Spleen (tissue), 7 donors: ENCODE results near the gene ZNF536.

Experiments
- CTCF ChIP-seq, 11 experiments: fragments of 200-600 bp in 7 of 11; fragments of 450-650 bp in 4 of 11; sonication (generic) in 4 of 11; IDR thresholded peaks in 8 of 11; conservative IDR thresholded peaks in 3 of 11; 1 replicate in 7 of 11; 2 replicates in 4 of 11; pipeline versions ENCODE4 v1.4.0 to v1.8.0; 2016 to 2021; ENCODE audit warnings: antibody characterized with exemption in 11 of 11, inconsistent platforms in 4 of 11, mild to moderate bottlenecking in 1 of 11
- POLR2A ChIP-seq, 3 donors: fragments of 450-650 bp; IDR thresholded peaks; one replicate each; pipeline ENCODE4 v1.5.1; 2017; ENCODE audit warnings: antibody characterized with exemption in 3 of 3, mild to moderate bottlenecking in 1 of 3
- donor health status: DM: no; HTN: no; CAD: no; lungs with moderate emphysema.
- donor health status: DM: no; HTN: no; CAD: no.
- donor health status: DM: no; HTN: no; CAD: no.

GRCh38 chr19:30388327-30388726 is 16.1 kb downstream of the ZNF536 start:
- TF ChIP-seq POLR2A (IDR thresholded peaks at IDR 0.05) = no peak
- TF ChIP-seq CTCF (IDR thresholded peaks at IDR 0.05 in 8 of 11, conservative IDR thresholded peaks at IDR 0.05 in 3 of 11) = no peak
